Breast epithelium (tissue), 3 donors: ENCODE measurements around the gene EFNA5.
"Not testable (repeated sequence)": the region's sequence is repeated elsewhere in the genome, so short reads cannot be mapped to it uniquely, and the experiment has no call there.

Experiments used
- POLR2A ChIP-seq: fragments of 450-650 bp; IDR thresholded peaks from one replicate; pipeline ENCODE4 v1.6.1; 2016; ENCODE audit warnings: antibody characterized with exemption, mild to moderate bottlenecking, moderate library complexity
- POLR2AphosphoS5 ChIP-seq, 3 donors: sonication (generic); formaldehyde crosslinking; IDR thresholded peaks; one replicate each; pipeline ENCODE4 v1.6.1; 2017; ENCODE audit warnings: antibody characterized with exemption in 3 of 3
- TF ChIP-seq, protein P1 (sequence below), 3 donors: fragments of 450-650 bp; IDR thresholded peaks; one replicate each; pipeline ENCODE4 v1.5.1; 2016 to 2017; ENCODE audit warnings: antibody characterized with exemption in 3 of 3, mild to moderate bottlenecking in 3 of 3, moderate library complexity in 3 of 3

DNA sequence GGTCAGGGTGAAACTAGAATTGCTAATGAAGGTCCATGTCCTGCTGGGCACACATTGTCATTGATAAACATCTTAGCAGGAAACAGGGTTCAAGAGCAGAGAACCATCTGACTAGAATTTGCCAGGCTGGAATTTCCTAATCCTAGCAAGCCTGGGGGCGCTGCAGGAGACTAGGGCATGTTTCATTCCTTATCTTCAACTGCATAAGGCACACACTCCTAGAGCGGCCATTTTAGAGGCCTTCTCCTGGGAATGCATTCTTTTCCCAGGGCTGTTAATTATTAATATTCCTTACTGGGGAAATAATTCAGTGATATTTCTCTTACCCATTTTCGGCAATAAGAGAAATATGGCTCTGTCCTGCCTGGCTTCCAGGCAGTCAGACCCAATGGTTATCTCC is 324.2 kb downstream of the EFNA5 start:
- TF ChIP-seq, protein P1, sequence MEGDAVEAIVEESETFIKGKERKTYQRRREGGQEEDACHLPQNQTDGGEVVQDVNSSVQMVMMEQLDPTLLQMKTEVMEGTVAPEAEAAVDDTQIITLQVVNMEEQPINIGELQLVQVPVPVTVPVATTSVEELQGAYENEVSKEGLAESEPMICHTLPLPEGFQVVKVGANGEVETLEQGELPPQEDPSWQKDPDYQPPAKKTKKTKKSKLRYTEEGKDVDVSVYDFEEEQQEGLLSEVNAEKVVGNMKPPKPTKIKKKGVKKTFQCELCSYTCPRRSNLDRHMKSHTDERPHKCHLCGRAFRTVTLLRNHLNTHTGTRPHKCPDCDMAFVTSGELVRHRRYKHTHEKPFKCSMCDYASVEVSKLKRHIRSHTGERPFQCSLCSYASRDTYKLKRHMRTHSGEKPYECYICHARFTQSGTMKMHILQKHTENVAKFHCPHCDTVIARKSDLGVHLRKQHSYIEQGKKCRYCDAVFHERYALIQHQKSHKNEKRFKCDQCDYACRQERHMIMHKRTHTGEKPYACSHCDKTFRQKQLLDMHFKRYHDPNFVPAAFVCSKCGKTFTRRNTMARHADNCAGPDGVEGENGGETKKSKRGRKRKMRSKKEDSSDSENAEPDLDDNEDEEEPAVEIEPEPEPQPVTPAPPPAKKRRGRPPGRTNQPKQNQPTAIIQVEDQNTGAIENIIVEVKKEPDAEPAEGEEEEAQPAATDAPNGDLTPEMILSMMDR (IDR thresholded peaks at IDR 0.05) = not testable (repeated sequence)
- TF ChIP-seq POLR2A; POLR2AphosphoS5 (IDR thresholded peaks at IDR 0.05): not testable (repeated sequence)
